CD14-positive monocyte (primary cell): Measurements from ENCODE around the gene RBM17. TPM values are rescaled to one million over a fixed set of nuclear protein-coding genes. Genes with fewer than 3 reads are reported as not detected.

Experiments
- DNase-seq, 3 donors: peaks; one replicate each; pipeline ENCODE4 v3.0.0-alpha.2; 2011 to 2022
- H2AFZ ChIP-seq: 2 replicates; pipeline ENCODE4 v1.6.0; 2012; ENCODE audit warnings: mild to moderate bottlenecking, low read depth, low read length, inconsistent platforms; ENCODE audit not compliant: insufficient read depth, poor library complexity, severe bottlenecking
- H3K27ac ChIP-seq, 2 donors: 1 replicate in 1 of 2; 2 replicates in 1 of 2; pipeline ENCODE4 v1.5.1; 2012 to 2013; ENCODE audit warnings: low read length in 2 of 2, control low read depth in 1 of 2, inconsistent platforms in 1 of 2, low read depth in 1 of 2, mild to moderate bottlenecking in 1 of 2
- H3K27me3 ChIP-seq, 2 donors: one replicate each; pipeline versions ENCODE4 v1.6.0 to v1.6.1; 2011 to 2013; ENCODE audit warnings: low read length in 2 of 2; ENCODE audit not compliant: control insufficient read depth in 2 of 2, insufficient read depth in 2 of 2
- H3K36me3 ChIP-seq, 2 donors: replicated peaks in 1 of 2; 1 replicate in 1 of 2; 2 replicates in 1 of 2; pipeline versions ENCODE4 v1.5.1 to v1.6.1; 2012 to 2013; ENCODE audit warnings: low read length in 2 of 2, control low read depth in 1 of 2, inconsistent platforms in 1 of 2, mild to moderate bottlenecking in 1 of 2; ENCODE audit not compliant: insufficient read depth in 2 of 2, control insufficient read depth in 1 of 2
- H3K4me1 ChIP-seq, 2 donors: 1 replicate in 1 of 2; 2 replicates in 1 of 2; pipeline versions ENCODE4 v1.5.1 to v1.6.1; 2012 to 2013; ENCODE audit warnings: low read length in 2 of 2, control low read depth in 1 of 2, inconsistent platforms in 1 of 2, mild to moderate bottlenecking in 1 of 2, moderate library complexity in 1 of 2; ENCODE audit not compliant: insufficient read depth in 2 of 2, control insufficient read depth in 1 of 2
- H3K4me2 ChIP-seq: replicated peaks from 2 replicates; pipeline ENCODE3; 2012; ENCODE audit warnings: low read length, moderate library complexity, mild to moderate bottlenecking; ENCODE audit not compliant: poor library complexity, severe bottlenecking; ENCODE audit errors: extremely low read depth
- H3K4me3 ChIP-seq, 3 experiments: fragments of 200-600 bp in 1 of 3; sonication (generic) in 1 of 3; replicated peaks in 1 of 3; 1 replicate in 2 of 3; 2 replicates in 1 of 3; pipeline ENCODE4 v1.5.1; 2011 to 2013; ENCODE audit warnings: low read length in 3 of 3, mild to moderate bottlenecking in 3 of 3, control low read depth in 2 of 3, low read depth in 2 of 3, inconsistent platforms in 1 of 3, moderate library complexity in 1 of 3
- H3K79me2 ChIP-seq: 2 replicates; pipeline ENCODE4 v1.6.0; 2012; ENCODE audit warnings: mild to moderate bottlenecking, control low read depth, inconsistent platforms, low read length, moderate library complexity; ENCODE audit not compliant: insufficient read depth
- H3K9ac ChIP-seq: 2 replicates; pipeline ENCODE4 v1.6.0; 2017; ENCODE audit warnings: low read length, mild to moderate bottlenecking; ENCODE audit not compliant: insufficient read depth, poor library complexity, severe bottlenecking
- H3K9me3 ChIP-seq, 2 donors: replicated peaks in 1 of 2; 1 replicate in 1 of 2; 2 replicates in 1 of 2; pipeline versions ENCODE4 v1.5.1 to v1.6.1; 2012 to 2013; ENCODE audit warnings: low read length in 2 of 2, control low read depth in 1 of 2; ENCODE audit not compliant: control insufficient read depth in 1 of 2, insufficient read depth in 1 of 2
- H4K20me1 ChIP-seq: 2 replicates; pipeline ENCODE4 v1.6.0; 2012; ENCODE audit warnings: mild to moderate bottlenecking, low read length, control low read depth, moderate library complexity; ENCODE audit not compliant: insufficient read depth
- H3K27ac Mint-ChIP-seq, 7 donors: one replicate each; pipeline ENCODE4 v1.8.0; 2020; ENCODE audit warnings: mild to moderate bottlenecking in 7 of 7, mixed read lengths in 7 of 7, moderate library complexity in 6 of 7, inconsistent platforms in 2 of 7
- H3K27me3 Mint-ChIP-seq, 3 donors: one replicate each; pipeline ENCODE4 v1.8.0; 2021 to 2022; ENCODE audit warnings: low read depth in 3 of 3, mild to moderate bottlenecking in 3 of 3, mixed read lengths in 3 of 3, moderate library complexity in 3 of 3, inconsistent platforms in 1 of 3
- H3K36me3 Mint-ChIP-seq, 2 donors: one replicate each; pipeline ENCODE4 v1.8.0; 2020; ENCODE audit warnings: mixed read lengths in 2 of 2, inconsistent platforms in 1 of 2, mild to moderate bottlenecking in 1 of 2
- H3K4me1 Mint-ChIP-seq: one replicate; pipeline ENCODE4 v1.8.0; 2020; ENCODE audit warnings: mild to moderate bottlenecking, mixed read lengths
- H3K4me3 Mint-ChIP-seq, 2 donors: one replicate each; pipeline ENCODE4 v1.8.0; 2020; ENCODE audit warnings: mild to moderate bottlenecking in 2 of 2, mixed read lengths in 2 of 2, moderate library complexity in 1 of 2
- H3K9me3 Mint-ChIP-seq, 7 donors: one replicate each; pipeline ENCODE4 v1.8.0; 2020 to 2022; ENCODE audit warnings: mixed read lengths in 7 of 7, mild to moderate bottlenecking in 6 of 7, moderate library complexity in 6 of 7, inconsistent platforms in 2 of 7
- CTCF ChIP-seq: fragments of 200-600 bp; IDR thresholded peaks from one replicate; pipeline ENCODE4 v1.8.0; 2022; ENCODE audit warnings: antibody characterized with exemption, mild to moderate bottlenecking
- WGBS: methylation state at CpG from one replicate; pipeline ENCODE4 v1.1.5; 2013; ENCODE audit warnings: missing lambda C conversion rate; ENCODE audit not compliant: insufficient coverage; 5-methylcytosine and 5-hydroxymethylcytosine counted together
- intact Hi-C, 2 donors: fragments of 100-400 bp; cut with micrococcal nuclease; formaldehyde crosslinking; loops; one replicate each; pipeline versions ENCODE4 v1.15.0 to v1.15.1; 2023
- polyA plus RNA-seq, 3 donors: library from polyadenylated mRNA; depleted of rRNA in 1 of 3; unstranded in 2 of 3; stranded (reverse) in 1 of 3; fragments of 300-500 nt in 2 of 3; fragments of >200 nt in 1 of 3; fragmentation: Illumina TruSeq in 2 of 3; gene quantifications; 1 replicate in 2 of 3; 2 replicates in 1 of 3; pipeline ENCODE4 v1.2.3, GENCODE V29; 2012 to 2021

Gene RBM17
- polyA plus RNA-seq, 3 donors: 37.2 to 51.4 (median 44.5) TPM

GRCh38 chr10:6154566-6154965, 65.7 kb downstream of the RBM17 start:
- no peak overlapping the region for H3K4me3 ChIP-seq
- 95% methylated on average over 14 of the region's 14 CpGs for WGBS
- intact Hi-C loops: loop anchor here in 1 of 2 donors (5.0 kb wide), 1 partner anchor 47 kb away; no protein-coding TSS in a partner anchor
- Mint-ChIP-seq H3K9me3 (no peaks in the 10 kb centered on the region), H3K4me1 (peaks cover 45% of the 10 kb centered on the region), H3K36me3 (peaks cover 14 to 36% of the 10 kb centered on the region in 2 donors), H3K27me3 (peaks cover 0 to 1% (median 0%) of the 10 kb centered on the region in 3 donors), H3K4me3 (no peak overlapping the region), H3K27ac (no peak overlapping the region)
- no peaks in the 10 kb centered on the region for H3K36me3 ChIP-seq
- no peak for TF ChIP-seq CTCF
- no peak overlapping the region for H3K4me2 ChIP-seq
- peaks cover 45 to 48% of the 10 kb centered on the region in 2 donors for H3K4me1 ChIP-seq
- H2AFZ ChIP-seq: no peak overlapping the region
- H3K9me3 ChIP-seq: no peaks in the 10 kb centered on the region
- DNase-seq: no peak
- no peak overlapping the region for H3K9ac ChIP-seq
- H3K27ac ChIP-seq: no peak overlapping the region
- no peaks in the 10 kb centered on the region for H3K27me3 ChIP-seq
- peaks cover 42% of the 10 kb centered on the region for H4K20me1 ChIP-seq
- peaks cover 71% of the 10 kb centered on the region for H3K79me2 ChIP-seq

- WGBS: 52% methylated on average over 6 of the region's 7 CpGs
- Histone ChIP-seq H2AFZ (no peak overlapping the region), H3K9ac (no peak overlapping the region), H3K4me1 (peaks cover 16 to 22% of the 10 kb centered on the region in 2 donors), H3K79me2 (peaks cover 75% of the 10 kb centered on the region), H3K27ac (no peak overlapping the region), H4K20me1 (peaks cover 28% of the 10 kb centered on the region), H3K27me3 (no peaks in the 10 kb centered on the region), H3K36me3 (no peaks in the 10 kb centered on the region), H3K9me3 (no peaks in the 10 kb centered on the region), H3K4me3 (no peak overlapping the region), H3K4me2 (no peak overlapping the region)
- intact Hi-C loops: no loop called here
- Mint-ChIP-seq H3K4me3 (no peak overlapping the region), H3K27me3 (no peaks in the 10 kb centered on the region), H3K27ac (peak overlapping the region in 1 of 7 donors; percentile 58), H3K9me3 (no peaks in the 10 kb centered on the region), H3K36me3 (peaks cover 10 to 19% of the 10 kb centered on the region in 2 donors), H3K4me1 (peaks cover 16% of the 10 kb centered on the region)
- TF ChIP-seq CTCF: no peak
- DNase-seq: no peak
Observed at GRCh38 chr10:6158276-6158675, 69.4 kb downstream of the RBM17 start.
